ENCODE results near the gene PQBP1.

The PQBP1 gene

GRCh38 chrX:48918643-48919340, 21.1 kb downstream of the PQBP1 start, which contains the start of gene PIM2 (continued):
- no peak for TF ChIP-seq ZBTB49 (tag by site-specific recombination; IDR thresholded peaks at IDR 0.05; ENCODE audit: low read depth)
- TF ChIP-seq RBAK (tag by site-specific recombination; IDR thresholded peaks at IDR 0.05), result no peak
- no peak for TF ChIP-seq MYNN (tag by site-specific recombination; IDR thresholded peaks at IDR 0.05; ENCODE audit: borderline replicate concordance)
- no peak for TF ChIP-seq ZNF184 (tag by site-specific recombination; IDR thresholded peaks at IDR 0.05)
- no peak for TF ChIP-seq ZNF148 (tag by site-specific recombination; IDR thresholded peaks at IDR 0.05; ENCODE audit: borderline replicate concordance)
- TF ChIP-seq ZNF132 (tag by site-specific recombination; IDR thresholded peaks at IDR 0.05; ENCODE audit: borderline replicate concordance), result no peak
- peak; percentile 30; the same call in 1 of the 2 replicates for TF ChIP-seq ZBTB7A (tag by site-specific recombination; IDR thresholded peaks at IDR 0.05; ENCODE audit: low read depth)
- peak; percentile 92 for TF ChIP-seq PRDM4 (tag by site-specific recombination; IDR thresholded peaks at IDR 0.05)
- TF ChIP-seq ZBTB21 (tag by site-specific recombination; IDR thresholded peaks at IDR 0.05), result no peak
- no peak for TF ChIP-seq WT1 (tag by site-specific recombination; IDR thresholded peaks at IDR 0.05)
- TF ChIP-seq ZNF266 (tag by site-specific recombination; IDR thresholded peaks at IDR 0.05; ENCODE audit: low read depth), result no peak
- TF ChIP-seq ZNF48 (tag by site-specific recombination; IDR thresholded peaks at IDR 0.05), result no peak
- no peak for TF ChIP-seq ZNF302 (tag by site-specific recombination; IDR thresholded peaks at IDR 0.05; ENCODE audit: low read depth)
- TF ChIP-seq ZNF354C (tag by site-specific recombination; IDR thresholded peaks at IDR 0.05; ENCODE audit: borderline replicate concordance, low read depth), result no peak
- TF ChIP-seq ZNF274 (IDR thresholded peaks at IDR 0.05; ENCODE audit: low read length), result no peak
- no peak for TF ChIP-seq ZNF274 (tag by site-specific recombination; IDR thresholded peaks at IDR 0.05; ENCODE audit: borderline replicate concordance)
- no peak for TF ChIP-seq ZNF555 (tag by site-specific recombination; conservative IDR thresholded peaks at IDR 0.05)
- peak; percentile 38; the same call in 1 of the 2 replicates for TF ChIP-seq ZNF398 (tag by site-specific recombination; IDR thresholded peaks at IDR 0.05)
- no peak for TF ChIP-seq PRDM6 (tag by site-specific recombination; IDR thresholded peaks at IDR 0.05)
- TF ChIP-seq ZNF10 (tag by site-specific recombination; IDR thresholded peaks at IDR 0.05), result no peak
- TF ChIP-seq ZNF169 (tag by site-specific recombination; IDR thresholded peaks at IDR 0.05), result no peak
- 0 out of 2 replicates have a peak, but pooled peaks have one; percentile 10 for TF ChIP-seq PRDM10 (tag by site-specific recombination; IDR thresholded peaks at IDR 0.05)
- 0 out of 2 replicates have a peak, but pooled peaks have one; percentile 18 for TF ChIP-seq ZNF324 (tag by site-specific recombination; IDR thresholded peaks at IDR 0.05)
- TF ChIP-seq ZNF16 (tag by site-specific recombination; IDR thresholded peaks at IDR 0.05; ENCODE audit: low read depth), result no peak
- TF ChIP-seq BCL11A (tag by site-specific recombination; IDR thresholded peaks at IDR 0.05; ENCODE audit: low read depth), result no peak
